GM19324 (cell line): ENCODE results near the gene TCF4.

Experiments used
- ATAC-seq: cut with Tn5 transposase; IDR thresholded peaks from one replicate; pipeline ENCODE4 v1.9.1; 2021; ENCODE audit warnings: mild to moderate bottlenecking, moderate library complexity; ENCODE audit not compliant: unreplicated experiment, low FRiP score

The TCF4 gene

GRCh38 chr18:55449412-55450140 lies 138.4 kb downstream of the TCF4 start:
- no peak for ATAC-seq

- no peak for ATAC-seq
Observed at GRCh38 chr18:55448420-55448819, 139.6 kb downstream of the TCF4 start.

DNA sequence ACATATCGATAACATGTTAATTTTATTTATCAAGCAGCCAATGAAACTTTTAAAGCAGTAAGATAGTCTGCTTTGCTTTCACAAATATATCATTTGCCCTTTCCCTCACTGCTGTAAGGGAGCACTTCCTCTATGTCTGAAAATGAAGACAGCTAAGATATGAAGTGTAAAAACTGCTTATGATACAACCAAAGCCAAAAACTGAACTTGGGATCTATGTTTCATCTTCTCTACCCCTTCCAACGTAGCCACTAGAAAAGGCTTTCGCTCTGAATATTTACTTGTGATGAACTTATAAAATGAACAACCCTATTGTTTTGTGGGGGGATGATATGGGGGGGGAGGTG lies 140.3 kb downstream of the TCF4 start:
- no peak for ATAC-seq

DNA sequence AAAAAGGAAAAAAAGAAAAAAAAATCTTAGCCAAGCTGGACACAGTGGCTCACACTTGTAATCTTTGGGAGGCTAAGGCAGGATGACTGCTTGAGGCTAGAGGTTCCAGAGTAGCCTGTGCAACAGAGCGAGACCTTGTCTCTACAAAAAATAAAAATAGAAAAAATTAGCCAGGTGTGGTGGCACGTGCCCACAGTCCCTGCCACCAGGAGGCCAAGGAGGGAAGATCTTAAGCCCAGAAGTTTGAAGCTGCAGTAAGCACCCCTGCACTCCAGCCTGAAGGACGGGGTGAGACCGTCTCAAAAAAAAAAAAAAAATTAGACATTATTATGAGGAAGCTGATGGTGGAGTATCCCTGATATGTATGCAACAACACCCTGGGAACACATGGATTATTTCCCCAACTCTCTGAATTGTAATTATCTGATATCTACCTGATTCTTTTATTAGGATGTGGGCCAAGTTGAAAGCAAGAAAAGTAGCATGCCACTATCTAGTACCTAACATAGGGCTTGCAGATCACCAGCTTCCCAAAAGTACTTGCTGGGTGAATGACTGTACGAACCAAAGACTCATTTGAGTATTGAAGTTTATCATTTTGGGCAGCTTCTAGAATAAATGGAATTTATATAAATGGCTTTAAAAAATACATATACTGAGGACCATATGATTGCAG lies 140.9 kb downstream of the TCF4 start:
- no peak for ATAC-seq

- ATAC-seq = no peak
Observed at GRCh38 chr18:55444536-55444935, 143.5 kb downstream of the TCF4 start.

DNA sequence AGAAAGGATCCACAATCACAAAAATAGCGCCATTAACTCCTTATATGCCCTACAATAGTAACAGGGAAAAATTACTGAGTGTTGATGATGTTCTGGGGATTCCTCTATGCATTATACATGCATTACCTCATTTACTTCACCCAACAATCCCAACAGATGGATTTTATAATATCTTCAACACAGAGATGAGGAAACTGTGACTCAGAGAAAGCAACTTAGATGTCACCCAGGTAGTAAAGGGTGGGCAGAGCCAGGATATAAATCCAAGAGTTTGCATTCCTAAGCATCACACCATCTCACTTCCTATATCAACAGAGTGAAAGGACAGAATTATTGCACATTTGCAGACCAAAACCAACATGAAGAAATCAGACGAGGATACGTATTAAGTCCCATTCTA lies 144.2 kb downstream of the TCF4 start:
- no peak for ATAC-seq

GRCh38 chr18:55442561-55442960 lies 145.4 kb downstream of the TCF4 start:
- no peak for ATAC-seq

- ATAC-seq = no peak
Observed at GRCh38 chr18:55440988-55441387, 147.0 kb downstream of the TCF4 start.

- ATAC-seq = no peak
Observed at GRCh38 chr18:55439056-55439455, 148.9 kb downstream of the TCF4 start.

- ATAC-seq = no peak
Observed at GRCh38 chr18:55435592-55435991, 152.4 kb downstream of the TCF4 start.

DNA sequence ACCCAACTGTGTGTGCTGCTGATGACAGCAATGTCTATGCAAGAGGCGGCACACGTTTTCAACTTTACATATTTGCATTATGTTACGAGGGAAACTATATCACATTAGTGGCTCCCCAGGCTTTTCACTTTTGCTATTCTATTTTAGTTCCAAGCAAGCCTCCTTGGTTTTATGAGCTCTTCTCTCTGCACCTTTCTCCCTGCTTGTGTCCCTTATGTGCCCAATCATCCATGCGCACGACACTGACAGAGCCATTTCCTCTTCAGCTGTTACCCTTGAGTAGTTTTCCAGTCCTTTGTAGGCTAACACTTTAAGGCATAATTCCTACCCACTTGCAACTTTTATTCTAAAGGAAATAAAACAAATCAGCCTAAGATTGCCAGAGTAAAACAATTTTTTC lies 154.3 kb downstream of the TCF4 start:
- no peak for ATAC-seq

DNA sequence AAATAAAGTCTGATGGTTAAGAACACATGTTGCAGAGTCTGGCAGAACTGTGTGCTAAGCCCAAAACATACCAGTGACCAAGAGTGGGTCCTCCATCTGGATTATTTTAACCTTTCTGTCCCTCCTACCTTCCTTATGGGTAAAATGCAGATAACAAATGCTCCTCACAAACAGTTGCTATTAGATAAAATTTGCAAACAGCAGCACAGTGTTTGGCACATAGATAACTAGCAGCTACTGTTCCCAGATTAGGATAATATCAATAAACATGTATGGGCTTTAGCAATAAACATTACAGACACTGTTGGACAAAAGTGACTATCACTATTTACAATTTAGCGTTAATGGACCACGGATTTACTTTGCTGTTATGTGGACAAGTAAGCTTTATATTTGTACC lies 154.9 kb downstream of the TCF4 start:
- no peak for ATAC-seq

DNA sequence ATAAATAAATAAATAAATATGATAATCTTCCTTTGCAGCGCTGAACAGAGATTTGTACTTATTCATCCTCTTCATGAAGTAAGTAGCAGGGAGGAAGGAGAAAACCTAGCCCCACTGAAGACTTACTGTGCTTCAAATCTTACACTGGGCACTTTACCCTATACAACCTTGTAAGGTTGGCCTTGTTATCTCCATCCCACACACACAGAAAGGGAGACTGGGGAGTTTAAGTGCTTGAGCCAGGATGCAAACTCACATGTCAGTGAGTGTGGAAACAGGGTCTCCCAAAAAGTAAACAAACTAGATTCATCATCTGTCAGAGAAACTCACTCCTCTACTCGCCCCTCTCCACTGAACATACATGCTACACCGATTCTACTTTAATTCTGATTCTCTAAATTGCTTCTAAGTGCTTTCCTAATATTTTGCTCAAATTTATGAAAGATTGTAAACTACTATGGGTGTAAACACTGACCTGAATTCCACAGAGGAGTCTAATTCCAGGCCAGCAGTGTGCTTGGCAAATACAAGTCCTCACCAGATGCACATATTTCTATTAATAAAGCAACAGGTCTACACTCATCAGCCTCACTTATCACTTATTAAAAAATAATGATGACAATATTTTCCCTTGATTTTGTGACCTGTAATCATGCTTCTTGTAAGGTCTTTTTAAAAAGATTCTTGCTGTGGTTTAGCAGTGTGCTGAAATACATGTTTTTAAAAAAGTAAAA lies 155.5 kb downstream of the TCF4 start:
- no peak for ATAC-seq

DNA sequence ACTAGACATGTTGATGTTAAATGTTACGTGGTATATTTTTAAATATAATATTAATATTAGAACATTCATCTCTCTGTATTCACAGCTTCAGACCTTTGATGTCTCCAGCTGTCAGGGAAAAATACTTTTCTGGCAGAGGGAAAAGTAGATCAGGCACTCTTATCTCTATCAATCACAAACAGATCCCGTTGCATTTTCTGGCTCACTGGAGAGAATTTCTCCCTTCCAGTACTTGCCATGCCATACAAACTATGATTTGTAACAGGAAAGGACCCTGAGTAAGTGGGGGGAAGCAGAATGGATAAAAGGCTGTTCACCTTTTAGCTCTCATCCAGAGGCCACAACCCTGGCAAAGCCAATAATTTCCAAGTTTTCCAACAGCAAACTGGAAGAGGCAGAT lies 158.0 kb downstream of the TCF4 start:
- ATAC-seq = no peak

DNA sequence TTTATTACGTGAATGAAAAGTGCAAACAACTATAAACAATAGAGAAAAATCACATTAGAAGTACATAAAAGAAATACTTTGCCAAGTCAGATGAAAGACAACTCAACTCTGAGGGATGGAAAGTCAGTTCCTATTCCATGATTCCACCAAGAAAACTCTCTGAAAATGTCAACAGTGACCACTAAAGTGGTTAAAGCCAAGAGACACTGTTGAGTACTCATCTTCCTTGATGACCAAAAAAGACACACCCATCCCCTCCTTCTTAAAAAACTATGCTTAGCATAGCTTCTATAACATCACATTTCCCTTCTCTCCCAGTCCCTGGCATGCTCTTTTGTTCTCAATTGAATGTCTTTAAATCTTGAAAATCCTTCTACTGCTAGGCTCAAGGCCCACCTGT lies 160.0 kb downstream of the TCF4 start:
- no peak for ATAC-seq

DNA sequence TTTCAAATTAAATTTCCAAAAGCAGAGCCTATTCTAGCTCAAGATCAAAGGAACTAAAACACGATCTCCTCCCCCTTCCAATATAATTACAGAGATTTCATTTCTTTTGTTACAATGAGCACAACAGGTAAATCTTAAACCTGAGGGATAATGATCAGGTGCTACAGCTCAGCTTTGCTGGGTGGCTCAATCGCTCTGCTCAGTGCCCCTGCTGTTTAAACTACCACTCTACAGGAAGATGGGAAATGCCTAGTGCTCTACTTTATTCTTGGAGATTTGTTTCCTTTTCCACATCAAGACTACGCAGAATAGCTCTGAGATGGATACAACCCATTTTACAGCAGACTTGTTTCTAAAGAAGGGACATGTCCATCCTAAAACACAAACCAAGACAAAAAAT lies 162.3 kb downstream of the TCF4 start:
- no peak for ATAC-seq

- ATAC-seq = no peak
Observed at GRCh38 chr18:55422456-55423180, 165.4 kb downstream of the TCF4 start.

DNA sequence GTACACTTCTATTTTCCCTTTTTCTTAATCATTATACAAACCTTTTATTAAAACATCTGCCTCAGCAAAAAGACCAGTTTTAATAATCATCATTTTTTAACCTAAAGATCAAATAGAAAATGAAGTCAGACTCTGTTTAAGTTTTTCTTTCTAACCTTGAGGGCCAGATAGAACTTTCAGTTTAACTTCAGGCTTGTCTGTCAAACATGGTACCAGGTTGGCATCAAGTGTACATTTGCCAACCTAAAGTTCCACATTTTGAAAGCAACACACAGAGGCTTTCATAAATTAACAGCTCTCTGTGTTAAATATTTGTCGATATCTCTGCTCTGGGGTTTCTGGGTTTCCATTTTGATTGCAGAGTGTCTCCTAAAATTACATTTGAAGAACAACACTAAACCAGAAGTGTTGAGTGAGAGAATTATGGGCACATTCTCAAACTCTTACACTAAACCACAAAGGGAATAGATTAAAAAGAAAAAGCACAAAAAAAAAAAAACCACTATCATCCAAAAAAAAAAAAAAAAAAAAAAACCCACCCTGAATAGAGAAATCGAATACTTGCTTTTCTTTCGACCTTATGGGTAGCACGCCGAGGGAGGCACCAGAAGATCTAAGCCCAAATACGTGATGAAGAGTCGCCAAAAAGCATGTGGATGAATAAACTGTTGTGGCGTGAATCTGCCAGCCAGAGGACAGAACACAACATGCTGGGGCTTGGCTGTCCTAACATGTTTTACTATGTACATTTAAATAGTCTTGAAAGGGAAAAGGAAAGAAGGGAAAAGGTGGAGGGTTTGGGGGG lies 166.2 kb downstream of the TCF4 start:
- no peak for ATAC-seq

DNA sequence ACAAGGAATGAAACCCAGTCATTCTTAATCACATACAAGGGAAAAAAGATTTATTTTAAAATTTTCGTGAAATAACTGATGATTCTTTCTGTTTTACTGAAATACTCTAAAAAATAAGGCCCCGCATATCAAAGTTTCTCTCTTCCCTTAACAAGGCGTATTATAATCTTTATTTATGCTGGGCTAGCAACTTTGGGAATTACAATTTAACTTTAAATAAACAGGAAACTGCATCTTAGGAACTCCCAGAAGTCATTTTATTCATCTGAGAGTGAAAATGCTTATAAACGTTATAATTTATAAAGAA lies 166.7 kb downstream of the TCF4 start:
- no peak for ATAC-seq

DNA sequence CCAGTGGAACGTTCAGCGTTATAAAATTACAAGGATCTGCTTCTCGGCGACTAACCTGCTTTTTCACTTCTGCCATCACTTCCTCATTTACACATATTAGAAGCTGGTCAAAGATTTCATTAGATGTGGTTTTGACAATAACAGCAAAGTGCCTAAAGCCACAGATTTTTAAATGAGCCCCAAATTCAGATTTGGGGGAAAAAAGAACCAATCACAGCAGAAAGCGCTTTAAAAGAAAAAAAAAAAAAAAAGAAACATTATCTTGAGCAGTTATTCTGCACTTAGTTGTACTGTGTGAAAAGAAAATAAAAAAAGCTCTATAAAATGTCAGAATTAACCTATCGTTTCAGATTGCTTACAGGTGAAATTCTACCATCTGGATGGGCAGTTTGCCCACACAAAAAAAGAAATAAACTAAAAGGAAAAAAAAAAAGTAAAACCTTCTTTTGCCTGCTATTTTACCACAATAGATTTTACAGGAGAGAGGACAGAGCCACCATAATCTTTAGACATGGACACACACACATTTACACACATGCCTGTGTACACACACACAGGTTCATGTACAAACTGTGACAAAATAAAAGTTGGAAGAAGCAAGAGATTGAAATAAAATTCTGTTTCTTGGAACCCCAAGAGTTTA lies 167.2 kb downstream of the TCF4 start:
- peak; percentile 72 for ATAC-seq
